Measurements from ENCODE around the gene VWA3A.
"Not testable (repeated sequence)": the region's sequence is repeated elsewhere in the genome, so short reads cannot be mapped to it uniquely, and the experiment has no call there.

The VWA3A gene

GRCh38 chr16:22141767-22142166 is 49.4 kb downstream of the VWA3A start:
- DNase-seq = no peak

- DNase-seq = no peak
Measured at GRCh38 chr16:22144520-22144919, 52.2 kb downstream of the VWA3A start.

GRCh38 chr16:22147853-22148252 is 55.5 kb downstream of the VWA3A start:
- DNase-seq = no peak

GRCh38 chr16:22151246-22151998 is 59.1 kb downstream of the VWA3A start:
- DNase-seq = no peak

- no peak for DNase-seq
Measured at GRCh38 chr16:22152316-22152715, 60.0 kb downstream of the VWA3A start.

- not testable (repeated sequence) for DNase-seq
Measured at GRCh38 chr16:22153078-22153477, 60.7 kb downstream of the VWA3A start.

GRCh38 chr16:22161401-22161800 is 69.1 kb downstream of the VWA3A start:
- DNase-seq = no peak

- peak; percentile 28 for DNase-seq
Measured at GRCh38 chr16:22161999-22162655, 69.8 kb downstream of the VWA3A start, which contains the start of gene SDR42E2. TSS of gene SDR42E2 (plus strand) at chr16:22162506. CDS start at chr16:22165583, 3,077 bp downstream.

GRCh38 chr16:22162656-22163009 is 70.3 kb downstream of the VWA3A start:
- DNase-seq = no peak

GRCh38 chr16:22163806-22164205 is 71.5 kb downstream of the VWA3A start:
- no peak for DNase-seq

- DNase-seq = no peak
Measured at GRCh38 chr16:22164482-22164881, 72.1 kb downstream of the VWA3A start.

GRCh38 chr16:22165508-22166285 is 73.4 kb downstream of the VWA3A start:
- no peak for DNase-seq

- DNase-seq = no peak
Measured at GRCh38 chr16:22171953-22172352, 79.6 kb downstream of the VWA3A start.

GRCh38 chr16:22172642-22173041 is 80.3 kb downstream of the VWA3A start:
- DNase-seq = not testable (repeated sequence)

GRCh38 chr16:22174642-22175041 is 82.3 kb downstream of the VWA3A start:
- DNase-seq = no peak

GRCh38 chr16:22177968-22178930 is 85.9 kb downstream of the VWA3A start:
- no peak for DNase-seq

GRCh38 chr16:22181426-22181825 is 89.1 kb downstream of the VWA3A start:
- DNase-seq = no peak

GRCh38 chr16:22181843-22182242 is 89.5 kb downstream of the VWA3A start:
- no peak for DNase-seq

GRCh38 chr16:22183335-22183734 is 91.0 kb downstream of the VWA3A start:
- DNase-seq = no peak

GRCh38 chr16:22183901-22184614 is 91.7 kb downstream of the VWA3A start:
- DNase-seq = no peak

GRCh38 chr16:22184615-22184968 is 92.3 kb downstream of the VWA3A start:
- DNase-seq = no peak

- no peak for DNase-seq
Measured at GRCh38 chr16:22186517-22186916, 94.2 kb downstream of the VWA3A start.

All from activated gamma-delta T cell treated with Interleukin-2 at 50 U/mL for 16 hours (primary cell).